H9 (cell line): ENCODE data around the gene PLEKHG1. TPM values are rescaled to one million over a fixed set of nuclear protein-coding genes. Genes with fewer than 3 reads are reported as not detected.

Experiments
- DNase-seq: peaks from one replicate; pipeline ENCODE4 v3.0.0-alpha.2; 2017
- H2AFZ ChIP-seq: one replicate; pipeline ENCODE4 v1.6.1; 2013; ENCODE audit warnings: mild to moderate bottlenecking, low read length, control low read depth, moderate library complexity
- H2AK5ac ChIP-seq: 2 replicates; pipeline ENCODE4 v1.6.1; 2013; ENCODE audit warnings: low read length, control low read depth, mixed read lengths; ENCODE audit not compliant: insufficient read length
- H2BK120ac ChIP-seq: one replicate; pipeline ENCODE4 v1.6.1; 2013; ENCODE audit warnings: low read depth, mild to moderate bottlenecking, low read length, control low read depth, inconsistent platforms; ENCODE audit not compliant: poor library complexity, severe bottlenecking
- H2BK12ac ChIP-seq: 2 replicates; pipeline ENCODE4 v1.6.1; 2013; ENCODE audit warnings: low read length, control low read depth, mixed read lengths, low read depth; ENCODE audit not compliant: insufficient read length
- H2BK15ac ChIP-seq: 2 replicates; pipeline ENCODE4 v1.6.1; 2013; ENCODE audit warnings: low read depth, low read length, control low read depth
- H2BK20ac ChIP-seq: one replicate; pipeline ENCODE4 v1.6.1; 2013; ENCODE audit warnings: low read depth, mild to moderate bottlenecking, low read length, control low read depth, inconsistent platforms; ENCODE audit not compliant: poor library complexity, severe bottlenecking
- H2BK5ac ChIP-seq: 2 replicates; pipeline ENCODE4 v1.6.1; 2013; ENCODE audit warnings: low read length, control low read depth, mixed read lengths; ENCODE audit not compliant: insufficient read length
- H3K14ac ChIP-seq: 2 replicates; pipeline ENCODE4 v1.6.1; 2013; ENCODE audit warnings: low read length, control low read depth; ENCODE audit not compliant: insufficient read depth
- H3K18ac ChIP-seq: 2 replicates; pipeline ENCODE4 v1.6.1; 2013; ENCODE audit warnings: low read depth, mild to moderate bottlenecking, mixed read lengths, low read length, control low read depth; ENCODE audit not compliant: insufficient read length
- H3K23ac ChIP-seq: 2 replicates; pipeline ENCODE4 v1.6.1; 2013; ENCODE audit warnings: low read length, control low read depth, mixed read lengths, low read depth; ENCODE audit not compliant: insufficient read length
- H3K23me2 ChIP-seq: 2 replicates; pipeline ENCODE4 v1.6.1; 2013; ENCODE audit warnings: low read depth, mild to moderate bottlenecking, mixed read lengths, low read length, control low read depth; ENCODE audit not compliant: insufficient read length, poor library complexity, severe bottlenecking
- H3K27ac ChIP-seq: 2 replicates; pipeline ENCODE4 v1.5.1; 2013; ENCODE audit warnings: low read length, control low read depth, mixed read lengths, low read depth; ENCODE audit not compliant: insufficient read length
- H3K27me3 ChIP-seq: 2 replicates; pipeline ENCODE4 v1.6.1; 2013; ENCODE audit warnings: low read length, control low read depth, inconsistent platforms; ENCODE audit not compliant: insufficient read depth
- H3K4ac ChIP-seq: 2 replicates; pipeline ENCODE4 v1.6.1; 2013; ENCODE audit warnings: low read depth, mild to moderate bottlenecking, control low read depth, inconsistent platforms, low read length, moderate library complexity
- H3K4me1 ChIP-seq: 2 replicates; pipeline ENCODE4 v1.6.1; 2013; ENCODE audit warnings: low read length, control low read depth, inconsistent platforms; ENCODE audit not compliant: insufficient read depth
- H3K4me2 ChIP-seq: 2 replicates; pipeline ENCODE4 v1.6.1; 2013; ENCODE audit warnings: low read length, control low read depth, mixed read lengths; ENCODE audit not compliant: insufficient read length, insufficient read depth
- H3K56ac ChIP-seq: 2 replicates; pipeline ENCODE4 v1.6.1; 2013; ENCODE audit warnings: low read depth, mild to moderate bottlenecking, mixed read lengths, low read length, control low read depth; ENCODE audit not compliant: insufficient read length
- H3K79me1 ChIP-seq: 2 replicates; pipeline ENCODE4 v1.6.1; 2013; ENCODE audit warnings: low read depth, mild to moderate bottlenecking, moderate library complexity, low read length, control low read depth, inconsistent platforms; ENCODE audit not compliant: insufficient read depth, poor library complexity, severe bottlenecking
- H3K79me2 ChIP-seq: 2 replicates; pipeline ENCODE4 v1.6.1; 2013; ENCODE audit warnings: low read length, control low read depth, inconsistent platforms; ENCODE audit not compliant: insufficient read depth
- H3K9ac ChIP-seq: 2 replicates; pipeline ENCODE4 v1.6.1; 2013; ENCODE audit warnings: low read length, control low read depth, mixed read lengths; ENCODE audit not compliant: insufficient read length; ENCODE audit errors: extremely low read depth
- H3K9me3 ChIP-seq: one replicate; pipeline ENCODE4 v1.6.1; 2013; ENCODE audit warnings: low read depth, low read length, inconsistent platforms; ENCODE audit not compliant: control insufficient read depth
- H3T11ph ChIP-seq: one replicate; pipeline ENCODE4 v1.6.1; 2013; ENCODE audit warnings: mild to moderate bottlenecking, low read length, control low read depth, inconsistent platforms
- H4K20me1 ChIP-seq: one replicate; pipeline ENCODE4 v1.6.1; 2013; ENCODE audit not compliant: control insufficient read depth, insufficient read length, insufficient read depth
- H4K5ac ChIP-seq: 2 replicates; pipeline ENCODE4 v1.6.1; 2013; ENCODE audit warnings: low read depth, mild to moderate bottlenecking, mixed read lengths, low read length, control low read depth; ENCODE audit not compliant: insufficient read length
- H4K8ac ChIP-seq: replicated peaks from 2 replicates; pipeline ENCODE4 v1.6.1; 2013; ENCODE audit warnings: low read length, control low read depth, mixed read lengths, low read depth; ENCODE audit not compliant: insufficient read length
- H4K91ac ChIP-seq: 2 replicates; pipeline ENCODE4 v1.6.1; 2013; ENCODE audit warnings: low read depth, mild to moderate bottlenecking, moderate library complexity, mixed read lengths, low read length, control low read depth; ENCODE audit not compliant: insufficient read length
- H3K27ac Mint-ChIP-seq, 3 experiments: 2 replicates in 2 of 3; 3 replicates in 1 of 3; pipeline ENCODE4 v1.8.0; 2020 to 2021; ENCODE audit warnings: mixed read lengths in 3 of 3, mild to moderate bottlenecking in 1 of 3, moderate library complexity in 1 of 3
- H3K27me3 Mint-ChIP-seq: 2 replicates; pipeline ENCODE4 v1.8.0; 2021; ENCODE audit warnings: low read depth, mild to moderate bottlenecking, moderate library complexity, mixed read lengths
- H3K36me3 Mint-ChIP-seq, 3 experiments: 2 replicates in 2 of 3; 3 replicates in 1 of 3; pipeline ENCODE4 v1.8.0; 2020 to 2021; ENCODE audit warnings: low read depth in 3 of 3, mixed read lengths in 3 of 3; ENCODE audit not compliant: insufficient read depth in 1 of 3
- H3K4me1 Mint-ChIP-seq, 2 experiments: 2 replicates each; pipeline ENCODE4 v1.8.0; 2020; ENCODE audit warnings: mixed read lengths in 2 of 2
- H3K4me3 Mint-ChIP-seq, 2 experiments: 2 replicates in 1 of 2; 3 replicates in 1 of 2; pipeline ENCODE4 v1.8.0; 2020 to 2021; ENCODE audit warnings: mild to moderate bottlenecking in 2 of 2, mixed read lengths in 2 of 2, moderate library complexity in 1 of 2
- H3K9me3 Mint-ChIP-seq, 2 experiments: 2 replicates in 1 of 2; 3 replicates in 1 of 2; pipeline ENCODE4 v1.8.0; 2020; ENCODE audit warnings: mild to moderate bottlenecking in 2 of 2, mixed read lengths in 2 of 2, moderate library complexity in 1 of 2
- CTCF ChIP-seq: fragments of 200-600 bp; sonication (generic); conservative IDR thresholded peaks from 3 replicates; pipeline ENCODE4 v1.8.0; 2021; ENCODE audit warnings: antibody characterized with exemption, mild to moderate bottlenecking
- WGBS: extraction: QIAGEN DNeasy Blood & Tissue Kit; methylation state at CpG from one replicate; pipeline ENCODE4 v1.1.7; 2013; ENCODE audit warnings: missing lambda C conversion rate, low lambda C conversion rate, mixed read lengths; ENCODE audit not compliant: insufficient read length; ENCODE audit errors: extremely low coverage; 5-methylcytosine and 5-hydroxymethylcytosine counted together
- total RNA-seq: library from RNA; stranded (reverse); gene quantifications from 2 replicates; pipeline ENCODE4 v1.2.1, GENCODE V29; 2021

The PLEKHG1 gene
- total RNA-seq, 1 experiment from 2014 or later, result 1.0 TPM

DNA sequence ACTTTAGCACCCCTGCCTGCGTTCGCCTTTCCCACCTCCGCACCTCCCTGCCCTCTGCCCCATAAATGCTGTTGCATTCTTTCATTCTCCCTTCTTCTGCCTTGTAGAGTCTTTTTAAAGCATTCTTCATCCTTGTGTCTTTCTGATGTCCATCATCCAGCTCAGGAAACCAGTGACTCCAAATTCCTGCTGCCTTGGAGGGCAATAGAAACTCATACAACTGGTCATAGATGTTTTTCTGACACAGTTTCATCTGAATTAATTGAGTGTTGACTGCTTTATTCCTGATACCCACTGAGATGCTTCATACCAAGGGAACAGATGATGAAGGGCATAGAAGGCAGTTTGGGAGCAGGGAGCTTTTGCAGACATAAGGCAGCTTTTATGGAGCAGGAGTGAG, 19.6 kb downstream of the PLEKHG1 start:
- Histone ChIP-seq H2AFZ (no peak overlapping the region), H3K9me3 (no peaks in the 10 kb centered on the region), H2BK120ac (no peak overlapping the region), H3K23me2 (no peaks in the 10 kb centered on the region), H3K9ac (no peak overlapping the region), H3K18ac (no peak overlapping the region), H3K14ac (no peak overlapping the region), H4K20me1 (no peaks in the 10 kb centered on the region), H3K4me1 (no peaks in the 10 kb centered on the region), H3K27ac (no peak overlapping the region), H4K5ac (no peak overlapping the region), H3K4ac (no peak overlapping the region), H2BK15ac (no peak overlapping the region), H4K91ac (no peak overlapping the region), H3T11ph (no peak overlapping the region), H3K4me2 (no peak overlapping the region), H3K27me3 (no peaks in the 10 kb centered on the region; the same call in 1 of the 2 replicates), H2AK5ac (no peak overlapping the region), H2BK12ac (no peak overlapping the region), H3K79me2 (no peaks in the 10 kb centered on the region), H2BK5ac (no peak overlapping the region), H3K56ac (no peak overlapping the region), H3K23ac (no peak overlapping the region), H2BK20ac (no peak overlapping the region), H3K79me1 (no peaks in the 10 kb centered on the region), H4K8ac (no peak overlapping the region)
- Mint-ChIP-seq H3K9me3 (no peaks in the 10 kb centered on the region), H3K4me1 (peaks cover 0 to 2% of the 10 kb centered on the region in 2 experiments; a peak in 1 of 4 replicates), H3K27me3 (peaks cover 6% of the 10 kb centered on the region), H3K36me3 (no peaks in the 10 kb centered on the region), H3K4me3 (no peak overlapping the region), H3K27ac (no peak overlapping the region)
- no peak for DNase-seq
- no CpG with 5 or more reads among the region's 3 CpGs for WGBS
- no peak for TF ChIP-seq CTCF
